A673 (cell line): Measurements from ENCODE around the gene A4GNT. TPM values are rescaled to one million over a fixed set of nuclear protein-coding genes. Genes with fewer than 3 reads are reported as not detected.

Experiments
- BruUV-seq: library from RNA; stranded (reverse); fragments of 400-500 nt; replicated peaks from 2 replicates; lab custom pipeline; 2021; lab: Mats Ljungman, UMichigan
- CTCF ChIA-PET: fragments of 300-600 bp; sonication (Branson Sonifier 250); formaldehyde crosslinking; loops from one replicate; lab custom pipeline; 2022; ENCODE audit warnings: antibody characterized with exemption; lab: Charles Lee
- POLR2A ChIA-PET: fragments of 300-600 bp; sonication (Branson Sonifier 250); formaldehyde crosslinking; loops from one replicate; lab custom pipeline; 2022; ENCODE audit warnings: antibody characterized with exemption; ENCODE audit not compliant: low non-redundant PET; lab: Charles Lee
- DNase-seq: peaks from one replicate; pipeline ENCODE4 v3.0.0-alpha.2; 2015; ENCODE audit warnings: low spot score
- H3K27ac ChIP-seq: fragments of 200-600 bp; sonication (generic); 2 replicates; pipeline ENCODE4 v1.5.1; 2016; ENCODE audit warnings: mixed run types, low read depth, mild to moderate bottlenecking, mixed read lengths, antibody characterized with exemption, low read length; ENCODE audit not compliant: poor library complexity, severe bottlenecking
- H3K27me3 ChIP-seq: fragments of 200-600 bp; sonication (generic); replicated peaks from 2 replicates; pipeline ENCODE4 v1.6.1; 2017; ENCODE audit warnings: mixed run types, low read depth, mild to moderate bottlenecking, mixed read lengths, antibody characterized with exemption, low read length; ENCODE audit not compliant: insufficient read depth, poor library complexity
- H3K36me3 ChIP-seq: fragments of 200-600 bp; sonication (generic); 2 replicates; pipeline ENCODE4 v1.6.1; 2016; ENCODE audit warnings: mixed run types, mild to moderate bottlenecking, mixed read lengths, antibody characterized with exemption, low read length; ENCODE audit not compliant: insufficient read depth, poor library complexity, severe bottlenecking
- H3K4me1 ChIP-seq: fragments of 200-600 bp; sonication (generic); 2 replicates; pipeline ENCODE4 v1.6.1; 2017; ENCODE audit warnings: mixed run types, mild to moderate bottlenecking, mixed read lengths, antibody characterized with exemption, low read length; ENCODE audit not compliant: insufficient read depth, poor library complexity, severe bottlenecking
- H3K4me3 ChIP-seq: fragments of 200-600 bp; sonication (generic); 2 replicates; pipeline ENCODE4 v1.5.1; 2016; ENCODE audit warnings: low read depth, mixed run types, mild to moderate bottlenecking, mixed read lengths, low read length; ENCODE audit not compliant: poor library complexity, severe bottlenecking
- H3K9me3 ChIP-seq: fragments of 200-600 bp; sonication (generic); 2 replicates; pipeline ENCODE4 v1.6.1; 2016; ENCODE audit warnings: mixed run types, low read depth, mild to moderate bottlenecking, mixed read lengths, antibody characterized with exemption, low read length; ENCODE audit not compliant: poor library complexity, severe bottlenecking
- CTCF ChIP-seq: fragments of 300-800, 200-600 bp; sonication (generic); conservative IDR thresholded peaks from 2 replicates; pipeline ENCODE4 v1.5.1; 2017; ENCODE audit warnings: low read depth, mild to moderate bottlenecking, antibody characterized with exemption, low read length, moderate library complexity, mixed read lengths
- EZH2 ChIP-seq: fragments of 200-600 bp; sonication (generic); IDR thresholded peaks from 2 replicates; pipeline ENCODE4 v1.6.1; 2017; ENCODE audit warnings: borderline replicate concordance, low read depth, mild to moderate bottlenecking, mixed read lengths, antibody characterized with exemption, low read length; ENCODE audit not compliant: poor library complexity, severe bottlenecking
- intact Hi-C: fragments of 100-400 bp; cut with micrococcal nuclease; formaldehyde crosslinking; loops from one replicate; pipeline ENCODE4 v1.10.0; 2022; ENCODE audit not compliant: unreplicated experiment
- total RNA-seq: library from RNA; stranded (reverse); gene quantifications from 2 replicates; pipeline ENCODE4 v1.2.3, GENCODE V29; 2021

A4GNT gene
- total RNA-seq, 1 experiment from 2014 or later = not detected

GRCh38 chr3:138099417-138099816 lies 32.8 kb downstream of the A4GNT start:
- intact Hi-C loops = no loop called here
- CTCF ChIA-PET = interaction anchor here (0.6 kb wide), 1 partner anchor 51 kb away, joined by 3 read pairs; no protein-coding TSS in a partner anchor
- H3K4me3 ChIP-seq = no peak overlapping the region
- H3K27me3 ChIP-seq = no peaks in the 10 kb centered on the region
- DNase-seq = no peak
- H3K36me3 ChIP-seq = no peaks in the 10 kb centered on the region
- BruUV-seq = no TSS peak
- no peak overlapping the region for H3K27ac ChIP-seq
- H3K4me1 ChIP-seq = no peaks in the 10 kb centered on the region
- TF ChIP-seq CTCF (no peak), EZH2 (no peak)
- no peaks in the 10 kb centered on the region for H3K9me3 ChIP-seq
- POLR2A ChIA-PET = interaction anchor here (0.6 kb wide), 1 partner anchor 26 kb away, joined by 3 read pairs; no protein-coding TSS in a partner anchor

- no peak overlapping the region for H3K27ac ChIP-seq
- H3K4me3 ChIP-seq = no peak overlapping the region
- no peaks in the 10 kb centered on the region for H3K9me3 ChIP-seq
- no peaks in the 10 kb centered on the region for H3K4me1 ChIP-seq
- DNase-seq = no peak
- ChIA-PET CTCF (no interaction called here), POLR2A (no interaction called here)
- intact Hi-C loops = no loop called here
- TF ChIP-seq EZH2 (no peak), CTCF (peak; percentile 60)
- BruUV-seq = no TSS peak
- H3K36me3 ChIP-seq = no peaks in the 10 kb centered on the region
- H3K27me3 ChIP-seq = no peaks in the 10 kb centered on the region
These were observed 34.7 kb downstream of the A4GNT start for GRCh38 chr3:138097192-138098172.

- Histone ChIP-seq H3K4me3 (no peak overlapping the region), H3K27ac (no peak overlapping the region), H3K4me1 (no peaks in the 10 kb centered on the region), H3K9me3 (no peaks in the 10 kb centered on the region), H3K27me3 (no peaks in the 10 kb centered on the region), H3K36me3 (no peaks in the 10 kb centered on the region)
- BruUV-seq = no TSS peak
- ChIA-PET CTCF (no interaction called here), POLR2A (no interaction called here)
- intact Hi-C loops = no loop called here
- DNase-seq = no peak
- no peak for TF ChIP-seq EZH2
- no peak for TF ChIP-seq CTCF
These were observed 38.5 kb downstream of the A4GNT start for GRCh38 chr3:138093721-138094120.
